GM18517 (cell line): ENCODE results near the gene PRKAG2.
"Not testable (repeated sequence)": the region's sequence is repeated elsewhere in the genome, so short reads cannot be mapped to it uniquely, and the experiment has no call there.

Source experiments
- ATAC-seq: cut with Tn5 transposase; IDR thresholded peaks from one replicate; pipeline ENCODE4 v1.9.1; 2021; ENCODE audit warnings: mild to moderate bottlenecking, moderate library complexity; ENCODE audit not compliant: unreplicated experiment

The PRKAG2 gene

DNA sequence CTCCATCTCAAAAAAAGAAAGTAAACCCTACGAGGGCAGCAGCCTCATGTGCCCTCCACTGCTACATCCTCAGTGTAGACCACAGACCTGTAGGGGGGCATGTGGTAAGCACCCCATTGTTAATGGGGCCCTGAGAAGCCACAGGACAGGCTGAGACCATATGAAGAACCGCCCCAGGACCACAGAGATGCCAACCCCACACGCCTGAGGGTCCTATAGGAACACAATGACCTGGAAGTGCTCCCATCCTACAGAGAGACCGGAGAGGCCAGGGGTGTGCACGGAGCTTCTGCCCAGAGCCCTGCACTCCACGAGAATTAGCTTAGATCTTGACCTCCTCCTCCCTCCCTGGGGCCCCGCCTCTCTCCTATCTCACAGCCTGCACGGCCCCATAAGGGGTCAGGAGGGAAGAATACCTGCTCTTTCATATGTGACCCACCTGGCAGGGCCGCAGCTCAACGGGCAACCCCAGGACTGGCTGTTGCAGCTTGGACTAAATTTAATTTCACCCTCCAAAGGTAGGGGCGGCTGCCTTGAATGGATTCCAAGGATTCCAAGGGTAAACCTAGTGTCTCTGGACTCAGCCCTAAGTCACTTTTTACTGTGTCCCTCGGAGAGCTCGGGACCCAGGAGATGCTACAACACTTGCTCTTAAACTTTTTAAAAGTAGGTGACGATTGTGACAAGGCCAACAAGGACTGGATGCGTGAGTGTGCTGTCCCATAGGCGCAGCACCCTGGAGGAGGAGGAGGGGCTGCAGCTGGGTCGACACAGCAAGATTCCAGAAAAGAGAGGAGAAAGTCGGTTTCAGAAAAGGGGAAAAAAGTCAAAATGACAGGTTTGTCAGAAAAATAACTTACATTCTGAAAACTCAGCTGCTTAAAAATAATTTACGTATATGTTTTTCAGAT lies 24.2 kb downstream of the PRKAG2 start:
- ATAC-seq: no peak

DNA sequence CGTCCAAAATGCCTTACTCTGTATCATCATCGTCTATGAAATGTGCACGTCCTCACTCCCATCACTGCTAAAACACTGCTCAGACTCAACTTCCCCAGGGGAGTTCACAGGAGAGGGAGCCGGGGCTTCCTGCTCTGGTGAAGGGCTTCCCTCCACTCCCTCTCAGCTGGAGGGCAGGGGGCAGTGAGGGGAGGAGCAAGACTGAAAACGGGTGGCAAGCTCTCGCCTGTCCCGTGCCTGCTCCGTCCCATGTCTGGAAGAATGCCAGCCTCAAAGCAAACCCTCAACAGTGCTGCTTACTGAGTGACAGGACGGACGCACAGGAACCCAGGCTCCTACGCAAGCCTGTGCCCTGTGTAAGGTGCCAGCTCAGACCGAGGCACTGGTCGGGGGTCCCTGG lies 25.1 kb downstream of the PRKAG2 start:
- ATAC-seq: no peak

- ATAC-seq: no peak
Measured at GRCh38 chr7:151851145-151851751, 25.7 kb downstream of the PRKAG2 start.

DNA sequence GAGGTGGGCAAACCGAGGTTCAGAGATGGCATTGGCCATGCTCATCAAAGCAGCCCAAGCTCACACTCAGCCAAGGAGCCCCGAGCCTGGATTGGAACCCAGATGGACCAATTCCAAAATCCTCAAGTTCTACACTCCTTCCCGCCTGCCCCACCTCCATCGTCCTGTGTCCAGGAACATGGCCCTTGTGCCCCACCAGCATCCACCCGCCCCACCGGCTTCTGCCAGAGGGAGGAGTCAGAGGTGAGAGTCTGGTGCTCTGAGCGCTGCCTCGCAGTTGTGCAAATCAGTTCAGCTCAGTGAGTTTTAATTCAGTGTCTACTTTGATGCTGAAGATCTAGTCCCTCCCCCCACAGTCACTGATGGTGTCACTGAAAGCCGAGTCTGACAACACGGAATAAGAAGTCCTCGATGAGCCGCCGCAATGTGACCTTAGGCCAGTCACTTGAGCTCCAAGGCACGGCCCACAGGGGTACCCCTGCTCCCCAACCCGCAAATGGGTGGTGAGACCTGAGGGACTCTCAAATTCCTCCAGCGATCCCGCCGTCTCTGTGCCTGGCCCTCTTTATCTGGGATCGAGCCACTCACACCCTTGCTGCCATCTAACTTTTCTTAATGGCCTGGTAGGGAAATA lies 26.3 kb downstream of the PRKAG2 start:
- no peak for ATAC-seq

DNA sequence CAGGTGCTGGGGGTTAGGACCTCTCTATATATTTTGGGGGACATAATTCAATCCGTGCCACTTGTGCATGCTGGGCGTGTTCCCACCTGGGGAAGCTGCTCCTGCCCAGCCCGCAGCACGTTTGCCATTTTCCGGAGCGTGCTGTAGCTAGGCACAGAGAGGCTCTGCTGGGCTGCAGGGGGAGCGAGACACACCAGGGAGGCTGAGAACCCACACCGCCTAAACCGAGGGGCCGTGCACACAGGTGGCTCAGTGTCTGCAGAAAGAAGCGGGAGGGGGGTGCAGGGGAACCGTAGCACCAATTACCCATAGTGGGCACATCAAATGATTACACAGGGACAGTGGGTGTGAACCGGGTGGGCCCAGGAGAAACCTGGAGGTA lies 27.0 kb downstream of the PRKAG2 start:
- no peak for ATAC-seq

GRCh38 chr7:151849008-151849878 lies 27.7 kb downstream of the PRKAG2 start:
- no peak for ATAC-seq

DNA sequence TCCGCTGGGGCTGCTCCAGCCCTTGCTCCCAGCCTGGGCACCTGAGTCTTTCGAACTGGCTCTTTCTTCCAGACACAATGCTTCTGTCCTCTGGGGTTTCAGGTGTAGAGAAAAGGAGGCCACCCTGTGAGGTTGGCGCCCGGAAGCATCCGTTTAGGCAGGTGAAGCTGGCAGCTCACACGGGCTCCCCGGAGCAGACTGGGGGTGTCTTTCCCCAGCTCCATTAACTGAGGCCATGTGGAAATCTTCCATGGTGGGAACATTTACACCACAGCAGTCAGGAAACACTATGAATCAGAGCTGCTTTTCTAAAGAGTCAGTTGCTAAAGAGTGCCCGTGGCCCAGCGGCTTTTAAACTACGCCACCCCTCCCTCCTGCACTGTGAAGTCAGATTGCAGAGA lies 29.2 kb downstream of the PRKAG2 start:
- ATAC-seq: no peak

DNA sequence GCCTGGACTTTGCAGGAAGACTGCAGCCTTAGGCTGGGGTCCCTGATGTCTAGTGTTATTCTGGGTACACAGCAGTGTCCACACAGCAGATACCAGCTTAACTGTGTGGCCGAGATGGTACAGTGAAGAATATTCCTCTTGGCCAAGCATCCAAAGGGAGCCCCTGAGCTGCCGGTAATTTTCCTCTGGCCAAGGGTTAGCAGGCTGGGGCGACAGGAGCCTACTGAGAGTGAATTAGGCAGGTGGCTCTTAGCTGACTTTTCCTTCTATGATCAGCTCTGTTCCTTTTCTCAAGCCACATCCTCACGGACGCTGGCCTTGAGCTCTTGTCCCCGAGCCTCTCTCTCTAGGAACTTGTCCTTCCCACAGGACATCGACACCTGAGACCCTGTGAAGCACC lies 29.8 kb downstream of the PRKAG2 start:
- no peak for ATAC-seq

DNA sequence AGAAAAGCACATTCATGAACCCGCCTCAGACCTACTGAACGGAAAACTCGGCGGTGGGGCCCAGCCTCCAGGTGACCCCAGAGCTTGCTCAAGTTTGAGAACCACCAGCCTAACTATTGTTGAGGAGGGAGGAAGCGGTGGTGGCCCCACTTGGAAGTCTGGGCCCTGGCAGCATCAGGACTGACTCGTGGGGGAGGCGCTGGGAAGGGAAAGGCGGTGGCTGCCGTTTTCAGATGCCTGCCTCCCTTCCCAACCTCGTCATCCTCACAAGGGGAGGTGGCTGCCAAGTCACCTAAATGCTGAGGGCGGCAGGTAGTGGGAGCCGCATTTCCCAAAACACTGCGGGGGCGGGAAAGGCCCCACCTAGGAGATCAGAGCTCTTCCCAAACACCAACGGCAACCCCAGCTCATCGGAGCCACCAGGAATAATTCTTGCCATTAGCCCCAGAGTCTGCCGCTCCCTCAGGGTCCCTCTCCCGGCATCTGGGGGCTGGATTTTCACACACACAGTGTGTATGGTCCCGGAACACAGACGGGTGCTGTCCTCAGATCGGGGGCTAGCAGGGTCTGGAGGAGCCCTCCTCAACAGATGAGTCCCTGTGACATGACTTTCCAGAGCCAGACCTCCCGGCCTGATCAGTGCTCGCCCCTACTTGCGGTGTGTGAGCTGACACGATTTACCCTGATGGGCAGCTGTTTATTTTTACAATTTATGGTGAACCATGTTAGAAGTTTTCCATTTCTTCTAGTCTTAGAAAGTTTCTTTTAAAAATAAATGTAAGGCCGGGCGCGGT lies 31.3 kb downstream of the PRKAG2 start:
- no peak for ATAC-seq

GRCh38 chr7:151844825-151845200 lies 32.1 kb downstream of the PRKAG2 start:
- no peak for ATAC-seq

GRCh38 chr7:151844071-151844824 lies 32.7 kb downstream of the PRKAG2 start:
- ATAC-seq: no peak

DNA sequence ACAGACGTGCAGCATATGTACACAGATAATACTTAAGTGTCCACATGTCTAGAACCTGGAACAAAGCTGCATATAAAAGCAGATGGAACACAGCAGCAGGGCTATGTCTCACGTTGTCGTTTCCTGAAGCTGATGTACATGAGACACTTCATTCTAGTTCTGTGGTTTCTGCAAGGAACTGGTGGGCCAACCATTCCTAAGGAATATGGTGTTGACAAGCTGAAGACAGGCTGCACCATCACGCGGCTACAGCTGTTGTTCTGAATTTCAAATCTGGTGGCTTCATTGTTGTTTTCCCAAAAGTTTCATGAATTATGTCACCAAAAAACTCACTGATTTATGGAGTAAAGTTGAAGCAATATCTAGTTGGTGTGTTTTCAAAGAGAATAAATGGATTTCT lies 33.7 kb downstream of the PRKAG2 start:
- ATAC-seq: no peak

DNA sequence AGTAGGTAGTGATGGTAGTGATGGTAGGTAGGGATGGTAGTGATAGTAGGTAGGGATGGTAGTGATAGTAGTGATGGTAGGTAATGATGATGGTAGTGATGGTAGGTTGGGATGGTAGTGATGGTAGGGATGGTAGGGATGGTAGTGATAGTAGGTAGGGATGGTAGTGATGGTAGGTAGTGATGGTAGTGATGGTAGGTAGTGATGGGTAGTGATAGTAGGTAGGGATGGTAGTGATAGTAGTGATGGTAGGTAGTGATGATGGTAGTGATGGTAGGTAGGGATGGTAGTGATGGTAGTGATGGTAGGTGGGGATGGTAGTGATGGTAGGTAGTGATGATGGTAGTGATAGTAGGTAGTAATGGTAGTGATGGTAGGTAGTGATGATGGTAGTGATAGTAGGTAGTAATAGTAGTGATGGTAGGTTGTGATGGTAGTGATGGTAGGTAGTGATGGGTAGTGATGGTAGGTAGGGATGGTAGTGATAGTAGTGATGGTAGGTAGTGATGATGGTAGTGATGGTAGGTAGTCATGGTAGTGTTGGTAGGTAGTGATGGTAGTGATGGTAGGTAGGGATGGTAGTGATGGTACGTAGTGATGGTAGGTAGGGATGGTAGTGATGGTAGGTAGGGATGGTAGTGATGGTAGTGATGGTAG lies 35.4 kb downstream of the PRKAG2 start:
- ATAC-seq: not testable (repeated sequence)

GRCh38 chr7:151840088-151840910 lies 36.6 kb downstream of the PRKAG2 start:
- no peak for ATAC-seq

DNA sequence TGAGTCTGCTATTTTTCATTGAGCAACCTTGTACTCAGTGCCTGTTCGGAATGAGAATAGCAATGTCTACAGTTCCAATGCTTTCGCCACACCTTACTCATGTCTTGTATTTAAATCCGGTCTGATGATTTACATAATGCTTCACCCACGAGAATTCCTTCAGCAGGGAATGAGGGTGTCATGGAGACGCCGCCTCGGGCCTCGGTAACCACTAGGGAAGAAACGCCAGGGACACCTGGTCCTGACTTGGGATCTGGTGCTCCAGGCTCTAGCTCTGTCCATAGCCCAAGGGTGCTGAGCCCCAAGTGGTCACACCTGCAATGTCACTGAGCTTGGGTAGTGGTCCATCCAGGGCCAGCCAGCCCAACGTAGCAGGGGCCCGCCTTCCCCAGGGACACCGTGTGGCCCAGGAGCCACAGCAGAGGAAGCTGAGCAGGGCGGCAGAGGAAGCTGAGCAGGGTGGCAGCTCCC lies 37.4 kb downstream of the PRKAG2 start:
- peak; percentile 21 for ATAC-seq

- peak; percentile 65 for ATAC-seq
Measured at GRCh38 chr7:151838861-151839381, 38.0 kb downstream of the PRKAG2 start.

- no peak for ATAC-seq
Measured at GRCh38 chr7:151838072-151838471, 38.8 kb downstream of the PRKAG2 start.
